ENCODE results near the gene SDCCAG8. TPM values are rescaled to one million over a fixed set of nuclear protein-coding genes. Genes with fewer than 3 reads are reported as not detected.

SDCCAG8 gene
- total RNA-seq, 4 donors from 2014 or later: 17.5 to 37.6 (median 21.7) TPM

- H3K27ac ChIP-seq: no peak overlapping the region
- TF ChIP-seq POLR2A (IDR thresholded peaks at IDR 0.05): no peak
- TF ChIP-seq, protein P1, sequence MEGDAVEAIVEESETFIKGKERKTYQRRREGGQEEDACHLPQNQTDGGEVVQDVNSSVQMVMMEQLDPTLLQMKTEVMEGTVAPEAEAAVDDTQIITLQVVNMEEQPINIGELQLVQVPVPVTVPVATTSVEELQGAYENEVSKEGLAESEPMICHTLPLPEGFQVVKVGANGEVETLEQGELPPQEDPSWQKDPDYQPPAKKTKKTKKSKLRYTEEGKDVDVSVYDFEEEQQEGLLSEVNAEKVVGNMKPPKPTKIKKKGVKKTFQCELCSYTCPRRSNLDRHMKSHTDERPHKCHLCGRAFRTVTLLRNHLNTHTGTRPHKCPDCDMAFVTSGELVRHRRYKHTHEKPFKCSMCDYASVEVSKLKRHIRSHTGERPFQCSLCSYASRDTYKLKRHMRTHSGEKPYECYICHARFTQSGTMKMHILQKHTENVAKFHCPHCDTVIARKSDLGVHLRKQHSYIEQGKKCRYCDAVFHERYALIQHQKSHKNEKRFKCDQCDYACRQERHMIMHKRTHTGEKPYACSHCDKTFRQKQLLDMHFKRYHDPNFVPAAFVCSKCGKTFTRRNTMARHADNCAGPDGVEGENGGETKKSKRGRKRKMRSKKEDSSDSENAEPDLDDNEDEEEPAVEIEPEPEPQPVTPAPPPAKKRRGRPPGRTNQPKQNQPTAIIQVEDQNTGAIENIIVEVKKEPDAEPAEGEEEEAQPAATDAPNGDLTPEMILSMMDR (IDR thresholded peaks at IDR 0.05): no peak
- intact Hi-C loops (cut with DNase I): no loop called here
- DNase-seq: no peak
- H3K36me3 ChIP-seq: peaks cover 0 to 33% (median 9%) of the 10 kb centered on the region in 3 donors
- H3K4me1 ChIP-seq: peaks cover 0 to 17% (median 0%) of the 10 kb centered on the region in 3 donors
- H3K4me3 ChIP-seq: no peak overlapping the region
- 30 to 32% methylated on average over 1 of the region's 1 CpG for WGBS, 2 donors
- H3K9me3 ChIP-seq: no peaks in the 10 kb centered on the region
- H3K27me3 ChIP-seq: no peaks in the 10 kb centered on the region
Measured at GRCh38 chr1:243315455-243315854, 59.6 kb downstream of the SDCCAG8 start.

GRCh38 chr1:243315893-243316292 is 60.1 kb downstream of the SDCCAG8 start:
- Histone ChIP-seq H3K9me3 (no peaks in the 10 kb centered on the region), H3K27me3 (no peaks in the 10 kb centered on the region), H3K27ac (no peak overlapping the region), H3K4me3 (no peak overlapping the region), H3K4me1 (peaks cover 0 to 17% (median 0%) of the 10 kb centered on the region in 3 donors), H3K36me3 (peaks cover 0 to 33% (median 9%) of the 10 kb centered on the region in 3 donors)
- TF ChIP-seq POLR2A (IDR thresholded peaks at IDR 0.05): no peak
- TF ChIP-seq, protein P1 (IDR thresholded peaks at IDR 0.05): no peak
- DNase-seq: no peak
- intact Hi-C loops (cut with DNase I): no loop called here

- H3K27me3 ChIP-seq: no peaks in the 10 kb centered on the region
- DNase-seq: no peak
- TF ChIP-seq, protein P1 (IDR thresholded peaks at IDR 0.05): no peak
- TF ChIP-seq POLR2A (IDR thresholded peaks at IDR 0.05): no peak
- peaks cover 0 to 17% (median 0%) of the 10 kb centered on the region in 3 donors for H3K4me1 ChIP-seq
- no peak overlapping the region for H3K4me3 ChIP-seq
- intact Hi-C loops (cut with DNase I): no loop called here
- peaks cover 0 to 33% (median 9%) of the 10 kb centered on the region in 3 donors for H3K36me3 ChIP-seq
- H3K9me3 ChIP-seq: no peaks in the 10 kb centered on the region
- 75 to 77% methylated on average over 12 of the region's 12 CpGs for WGBS, 2 donors
- H3K27ac ChIP-seq: no peak overlapping the region
Measured at GRCh38 chr1:243316366-243316989, 60.6 kb downstream of the SDCCAG8 start.

DNA sequence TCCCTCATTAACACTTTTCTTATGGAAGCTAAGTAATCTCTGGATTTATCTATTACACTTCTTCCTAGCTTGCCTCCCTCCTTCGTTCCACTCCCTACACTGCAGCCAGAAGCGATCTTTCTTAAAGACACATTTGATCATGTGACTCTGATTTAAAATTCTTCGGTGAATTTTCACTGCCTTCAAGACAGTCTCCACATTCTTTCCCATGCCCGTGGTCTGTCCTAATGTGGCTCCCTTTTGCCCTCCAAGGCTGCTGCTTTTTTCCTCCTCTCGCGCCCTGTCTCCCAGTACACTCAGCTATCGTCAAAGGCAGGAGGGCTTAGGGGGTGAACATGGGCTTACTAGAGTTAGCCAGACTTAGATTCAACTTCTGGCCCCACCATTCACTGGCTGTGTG is 64.4 kb downstream of the SDCCAG8 start:
- Histone ChIP-seq H3K27ac (no peak overlapping the region), H3K36me3 (peaks cover 0 to 33% (median 9%) of the 10 kb centered on the region in 3 donors), H3K27me3 (no peaks in the 10 kb centered on the region), H3K4me1 (peaks cover 0 to 6% (median 0%) of the 10 kb centered on the region in 3 donors), H3K4me3 (no peak overlapping the region), H3K9me3 (no peaks in the 10 kb centered on the region)
- DNase-seq: no peak
- intact Hi-C loops (cut with DNase I): loop anchor here (10.0 kb wide), 1 partner anchor 855 kb away; no protein-coding TSS in a partner anchor
- TF ChIP-seq, protein P1 (IDR thresholded peaks at IDR 0.05): no peak
- no peak for TF ChIP-seq POLR2A (IDR thresholded peaks at IDR 0.05)
- WGBS, 2 donors: 88% methylated on average over 7 of the region's 7 CpGs

DNA sequence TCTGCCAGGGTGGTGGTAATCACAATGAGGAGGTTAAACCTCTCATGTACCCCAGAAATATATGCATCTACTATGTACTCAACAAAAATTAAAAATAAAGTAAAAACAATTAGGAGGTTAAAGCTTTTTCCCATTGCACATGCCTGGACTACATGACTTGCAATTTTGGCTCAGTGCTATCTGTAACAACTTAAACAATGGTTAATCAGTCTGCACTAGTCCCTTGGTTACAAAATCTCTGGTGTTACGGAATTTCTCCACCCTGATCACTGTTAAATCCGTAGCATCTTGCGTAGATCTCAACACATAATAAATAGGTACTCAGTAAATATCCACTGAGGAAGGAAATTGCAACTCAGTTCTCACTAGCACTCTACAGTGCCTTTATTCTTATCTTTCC is 66.5 kb downstream of the SDCCAG8 start:
- intact Hi-C loops (cut with DNase I): loop anchor here (10.0 kb wide), 1 partner anchor 858 kb away; no protein-coding TSS in a partner anchor
- no peaks in the 10 kb centered on the region for H3K27me3 ChIP-seq
- H3K27ac ChIP-seq: no peak overlapping the region
- TF ChIP-seq POLR2A (IDR thresholded peaks at IDR 0.05): no peak
- TF ChIP-seq, protein P1 (IDR thresholded peaks at IDR 0.05): no peak
- H3K36me3 ChIP-seq: peaks cover 0 to 23% (median 8%) of the 10 kb centered on the region in 3 donors
- DNase-seq: no peak
- H3K4me1 ChIP-seq: no peaks in the 10 kb centered on the region
- 63 to 75% methylated on average over 3 of the region's 3 CpGs for WGBS, 2 donors
- H3K9me3 ChIP-seq: no peaks in the 10 kb centered on the region
- H3K4me3 ChIP-seq: no peak overlapping the region

Data from esophagus squamous epithelium (tissue), 5 donors.